Kidney (tissue), 14 donors: ENCODE results near the gene TTC1. TPM values are rescaled to one million over a fixed set of nuclear protein-coding genes. Genes with fewer than 3 reads are reported as not detected.

Experiments
- DNase-seq, 5 donors: peaks; one replicate each; pipeline ENCODE4 v3.0.0-alpha.2; 2013 to 2020
- FAIRE-seq: peaks from 2 replicates; lab custom pipeline; 2012; peaks lifted over from hg19 to GRCh38; lab: Jason Lieb, UNC
- H3K27ac ChIP-seq, 2 donors: one replicate each; pipeline ENCODE4 v1.7.0; 2013; ENCODE audit warnings: low read depth in 2 of 2, low read length in 2 of 2, inconsistent platforms in 1 of 2
- H3K27me3 ChIP-seq: one replicate; pipeline ENCODE4 v1.7.1; 2013; ENCODE audit warnings: low read length, inconsistent platforms; ENCODE audit not compliant: control insufficient read depth, insufficient read depth
- H3K36me3 ChIP-seq, 3 donors: one replicate each; pipeline versions ENCODE4 v1.7.0 to v1.7.1; 2013; ENCODE audit warnings: low read length in 3 of 3, control low read depth in 1 of 3, inconsistent platforms in 1 of 3; ENCODE audit not compliant: insufficient read depth in 3 of 3, control insufficient read depth in 2 of 3
- H3K4me1 ChIP-seq, 3 donors: one replicate each; pipeline versions ENCODE4 v1.7.0 to v1.7.1; 2013; ENCODE audit warnings: low read length in 3 of 3, inconsistent platforms in 1 of 3, low read depth in 1 of 3; ENCODE audit not compliant: control insufficient read depth in 2 of 3, insufficient read depth in 2 of 3
- H3K4me3 ChIP-seq, 3 donors: one replicate each; pipeline versions ENCODE4 v1.7.0 to v1.8.1; 2013; ENCODE audit warnings: low read length in 3 of 3, control low read depth in 1 of 3, inconsistent platforms in 1 of 3
- H3K9ac ChIP-seq, 3 donors: one replicate each; pipeline versions ENCODE4 v1.7.0 to v1.7.1; 2013; ENCODE audit warnings: low read length in 3 of 3, control low read depth in 1 of 3, inconsistent platforms in 1 of 3
- H3K9me3 ChIP-seq, 3 donors: one replicate each; pipeline versions ENCODE4 v1.7.0 to v1.7.1; 2013; ENCODE audit warnings: low read length in 3 of 3, control low read depth in 1 of 3, inconsistent platforms in 1 of 3; ENCODE audit not compliant: control insufficient read depth in 2 of 3, insufficient read depth in 1 of 3
- intact Hi-C: fragments of 100-400 bp; cut with DNase I; formaldehyde crosslinking; loops from one replicate; pipeline ENCODE4 v1.11.1; 2022
- polyA plus RNA-seq: library from polyadenylated mRNA; stranded (reverse); fragments of 350-450 nt; fragmentation: Illumina TruSeq; extraction: RNeasy Lipid Tissue Mini Kit (QIAGEN cat#74804); gene quantifications from one replicate; pipeline ENCODE4 v1.2.3, GENCODE V29; 2014; ENCODE audit warnings: low read depth, low replicate concordance; ENCODE audit not compliant: insufficient read depth
- total RNA-seq: library from RNA; stranded (reverse); fragmentation: NEBNext Ultra II Directional; extraction: Animal tissue kit (Norgen Biotek cat#: 25700); gene quantifications from one replicate; pipeline ENCODE4 v1.2.1, GENCODE V29; 2021
- TF ChIP-seq, protein P1 (sequence below): IDR thresholded peaks from 3 replicates; pipeline ENCODE4 v1.5.1; 2012; ENCODE audit warnings: mild to moderate bottlenecking, moderate library complexity, borderline replicate concordance; ENCODE audit not compliant: insufficient read depth; ENCODE audit errors: extremely low read depth
- donor health status: control.
- donor health status: control.
- donor health status: control.
- donor health status: control.
- donor health status: control.
- donor health status: DM: yes; HTN: yes; CAD: no.
- donor health status: Normal renal cell carcinoma (clear cell type).

Gene TTC1
- total and polyA plus RNA-seq, 2 donors from 2014 or later = 41.4 to 94.4 TPM

- no peaks in the 10 kb centered on the region for H3K27me3 ChIP-seq
- peaks cover 0 to 8% (median 6%) of the 10 kb centered on the region in 3 donors for H3K4me1 ChIP-seq
- FAIRE-seq = peak; percentile 8
- no peak overlapping the region for H3K4me3 ChIP-seq
- DNase-seq = peak in 2 of 5 donors; percentile 8 to 13
- intact Hi-C loops = loop anchor here (10.0 kb wide), 1 partner anchor 298 kb away; no protein-coding TSS in a partner anchor
- TF ChIP-seq, protein P1, sequence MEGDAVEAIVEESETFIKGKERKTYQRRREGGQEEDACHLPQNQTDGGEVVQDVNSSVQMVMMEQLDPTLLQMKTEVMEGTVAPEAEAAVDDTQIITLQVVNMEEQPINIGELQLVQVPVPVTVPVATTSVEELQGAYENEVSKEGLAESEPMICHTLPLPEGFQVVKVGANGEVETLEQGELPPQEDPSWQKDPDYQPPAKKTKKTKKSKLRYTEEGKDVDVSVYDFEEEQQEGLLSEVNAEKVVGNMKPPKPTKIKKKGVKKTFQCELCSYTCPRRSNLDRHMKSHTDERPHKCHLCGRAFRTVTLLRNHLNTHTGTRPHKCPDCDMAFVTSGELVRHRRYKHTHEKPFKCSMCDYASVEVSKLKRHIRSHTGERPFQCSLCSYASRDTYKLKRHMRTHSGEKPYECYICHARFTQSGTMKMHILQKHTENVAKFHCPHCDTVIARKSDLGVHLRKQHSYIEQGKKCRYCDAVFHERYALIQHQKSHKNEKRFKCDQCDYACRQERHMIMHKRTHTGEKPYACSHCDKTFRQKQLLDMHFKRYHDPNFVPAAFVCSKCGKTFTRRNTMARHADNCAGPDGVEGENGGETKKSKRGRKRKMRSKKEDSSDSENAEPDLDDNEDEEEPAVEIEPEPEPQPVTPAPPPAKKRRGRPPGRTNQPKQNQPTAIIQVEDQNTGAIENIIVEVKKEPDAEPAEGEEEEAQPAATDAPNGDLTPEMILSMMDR = no peak
- peak overlapping the region; percentile 3 to 64 for H3K27ac ChIP-seq
- no peak overlapping the region for H3K9ac ChIP-seq
- no peaks in the 10 kb centered on the region for H3K9me3 ChIP-seq
- H3K36me3 ChIP-seq = peaks cover 0 to 6% (median 5%) of the 10 kb centered on the region in 3 donors
Measured at GRCh38 chr5:160036884-160037283, 27.9 kb downstream of the TTC1 start.

DNA sequence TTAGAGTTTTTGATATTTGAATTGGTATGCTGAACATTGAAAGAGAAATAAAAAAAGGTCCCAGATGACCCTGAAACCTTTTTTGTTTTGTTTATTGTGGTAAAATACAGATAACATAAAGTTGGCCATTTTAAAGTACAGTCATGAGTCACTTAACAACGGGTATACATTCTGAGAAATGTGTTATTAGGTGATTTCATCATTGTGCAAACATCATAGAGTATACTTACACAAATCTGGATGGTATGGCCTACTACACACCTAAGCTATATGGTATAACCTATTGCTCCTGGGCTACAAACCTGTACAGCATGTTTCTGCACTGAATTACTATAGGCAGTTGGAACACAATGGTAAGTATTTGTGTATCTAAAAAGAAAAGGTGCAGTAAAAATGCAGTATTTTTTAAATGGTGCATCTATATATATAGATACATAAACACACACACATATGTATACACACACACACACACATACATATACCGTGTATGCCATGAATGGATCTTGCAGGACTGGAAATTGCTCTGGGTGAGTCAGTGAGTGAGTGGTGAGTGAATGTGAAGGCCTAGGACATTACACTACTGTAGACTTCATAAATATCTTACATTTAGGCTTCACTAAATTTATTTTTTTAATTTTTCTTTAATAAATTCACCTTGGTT is 31.0 kb downstream of the TTC1 start:
- H3K27me3 ChIP-seq = no peaks in the 10 kb centered on the region
- no peak overlapping the region for H3K27ac ChIP-seq
- no peak overlapping the region for H3K9ac ChIP-seq
- H3K36me3 ChIP-seq = peaks cover 0 to 10% (median 3%) of the 10 kb centered on the region in 3 donors
- TF ChIP-seq, protein P1 = no peak
- DNase-seq = no peak
- intact Hi-C loops = loop anchor here (10.0 kb wide), 1 partner anchor 295 kb away; no protein-coding TSS in a partner anchor
- H3K9me3 ChIP-seq = no peaks in the 10 kb centered on the region
- H3K4me1 ChIP-seq = peaks cover 0 to 8% (median 6%) of the 10 kb centered on the region in 3 donors
- no peak overlapping the region for H3K4me3 ChIP-seq
- no peak for FAIRE-seq

DNA sequence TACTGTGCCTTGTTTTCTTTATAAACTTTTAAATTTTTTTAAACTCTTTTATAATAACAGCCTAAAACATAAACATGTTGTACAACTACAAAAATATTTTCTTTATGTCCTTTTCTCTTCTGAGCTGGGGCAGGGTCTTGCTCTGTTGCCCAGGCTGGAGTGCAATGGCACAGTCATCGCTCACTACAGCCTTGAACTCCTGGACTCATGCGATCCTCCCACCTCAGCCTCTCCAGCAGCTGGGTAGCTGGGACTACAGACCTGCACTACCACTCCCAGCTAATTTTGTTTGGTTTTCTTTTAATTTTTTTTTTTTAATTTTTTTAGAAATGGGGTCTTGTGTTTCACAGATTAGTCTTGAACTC is 31.5 kb downstream of the TTC1 start:
- DNase-seq (no peak), FAIRE-seq (no peak)
- peaks cover 0 to 8% (median 6%) of the 10 kb centered on the region in 3 donors for H3K4me1 ChIP-seq
- H3K9ac ChIP-seq = no peak overlapping the region
- TF ChIP-seq, protein P1 = no peak
- no peak overlapping the region for H3K4me3 ChIP-seq
- H3K36me3 ChIP-seq = peaks cover 0 to 12% (median 0%) of the 10 kb centered on the region in 3 donors
- no peaks in the 10 kb centered on the region for H3K9me3 ChIP-seq
- intact Hi-C loops = no loop called here
- no peak overlapping the region for H3K27ac ChIP-seq
- no peaks in the 10 kb centered on the region for H3K27me3 ChIP-seq
